Liver (tissue), 3 donors: ENCODE results near the gene ZBTB47.

Source experiments
- GABPA ChIP-seq, 2 donors: IDR thresholded peaks in 1 of 2; conservative IDR thresholded peaks in 1 of 2; 2 replicates each; pipeline ENCODE4 v1.6.1; 2016; ENCODE audit warnings: antibody characterized with exemption in 2 of 2, mild to moderate bottlenecking in 1 of 2, moderate library complexity in 1 of 2
- JUND ChIP-seq, 2 donors: IDR thresholded peaks; 2 replicates each; pipeline ENCODE4 v1.6.1; 2016; ENCODE audit warnings: antibody characterized with exemption in 2 of 2
- TAF1 ChIP-seq: conservative IDR thresholded peaks from 2 replicates; pipeline ENCODE4 v1.6.1; 2016; ENCODE audit warnings: antibody characterized with exemption, mild to moderate bottlenecking
- YY1 ChIP-seq: IDR thresholded peaks from 2 replicates; pipeline ENCODE4 v1.6.1; 2016; ENCODE audit warnings: antibody characterized with exemption, mild to moderate bottlenecking
- TF ChIP-seq, protein P1 (sequence below): fragments of 150-350 bp; IDR thresholded peaks from 2 replicates; pipeline ENCODE4 v1.5.1; 2017; ENCODE audit warnings: improper control_type of control experiment, low read depth, low read length; ENCODE audit not compliant: missing input control
- TF ChIP-seq, protein P2 (sequence below): IDR thresholded peaks from 2 replicates; pipeline ENCODE4 v1.6.1; 2016; ENCODE audit warnings: antibody characterized with exemption
- TF ChIP-seq, protein P3 (sequence below): IDR thresholded peaks from 2 replicates; pipeline ENCODE4 v1.6.1; 2016; ENCODE audit warnings: antibody characterized with exemption, mild to moderate bottlenecking
- donor health status: healthy.
- donor health status: healthy.

DNA sequence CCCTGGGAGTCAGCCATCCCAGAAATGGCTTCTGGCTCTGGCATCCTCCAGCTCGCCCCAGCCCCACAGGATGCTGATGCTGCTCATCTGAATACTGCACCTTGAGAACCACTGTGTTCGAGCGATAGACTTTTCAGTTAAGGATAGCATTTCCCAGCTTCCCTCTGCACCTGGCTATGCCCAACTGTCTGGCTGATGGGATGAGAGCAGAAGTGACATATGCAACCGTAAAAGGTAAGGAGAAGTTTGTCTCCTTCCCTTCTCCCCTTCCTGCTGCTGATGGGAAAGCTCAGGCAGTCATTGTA, 58.8 kb downstream of the ZBTB47 start:
- TF ChIP-seq, protein P1, sequence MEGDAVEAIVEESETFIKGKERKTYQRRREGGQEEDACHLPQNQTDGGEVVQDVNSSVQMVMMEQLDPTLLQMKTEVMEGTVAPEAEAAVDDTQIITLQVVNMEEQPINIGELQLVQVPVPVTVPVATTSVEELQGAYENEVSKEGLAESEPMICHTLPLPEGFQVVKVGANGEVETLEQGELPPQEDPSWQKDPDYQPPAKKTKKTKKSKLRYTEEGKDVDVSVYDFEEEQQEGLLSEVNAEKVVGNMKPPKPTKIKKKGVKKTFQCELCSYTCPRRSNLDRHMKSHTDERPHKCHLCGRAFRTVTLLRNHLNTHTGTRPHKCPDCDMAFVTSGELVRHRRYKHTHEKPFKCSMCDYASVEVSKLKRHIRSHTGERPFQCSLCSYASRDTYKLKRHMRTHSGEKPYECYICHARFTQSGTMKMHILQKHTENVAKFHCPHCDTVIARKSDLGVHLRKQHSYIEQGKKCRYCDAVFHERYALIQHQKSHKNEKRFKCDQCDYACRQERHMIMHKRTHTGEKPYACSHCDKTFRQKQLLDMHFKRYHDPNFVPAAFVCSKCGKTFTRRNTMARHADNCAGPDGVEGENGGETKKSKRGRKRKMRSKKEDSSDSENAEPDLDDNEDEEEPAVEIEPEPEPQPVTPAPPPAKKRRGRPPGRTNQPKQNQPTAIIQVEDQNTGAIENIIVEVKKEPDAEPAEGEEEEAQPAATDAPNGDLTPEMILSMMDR = no peak
- TF ChIP-seq, protein P2, sequence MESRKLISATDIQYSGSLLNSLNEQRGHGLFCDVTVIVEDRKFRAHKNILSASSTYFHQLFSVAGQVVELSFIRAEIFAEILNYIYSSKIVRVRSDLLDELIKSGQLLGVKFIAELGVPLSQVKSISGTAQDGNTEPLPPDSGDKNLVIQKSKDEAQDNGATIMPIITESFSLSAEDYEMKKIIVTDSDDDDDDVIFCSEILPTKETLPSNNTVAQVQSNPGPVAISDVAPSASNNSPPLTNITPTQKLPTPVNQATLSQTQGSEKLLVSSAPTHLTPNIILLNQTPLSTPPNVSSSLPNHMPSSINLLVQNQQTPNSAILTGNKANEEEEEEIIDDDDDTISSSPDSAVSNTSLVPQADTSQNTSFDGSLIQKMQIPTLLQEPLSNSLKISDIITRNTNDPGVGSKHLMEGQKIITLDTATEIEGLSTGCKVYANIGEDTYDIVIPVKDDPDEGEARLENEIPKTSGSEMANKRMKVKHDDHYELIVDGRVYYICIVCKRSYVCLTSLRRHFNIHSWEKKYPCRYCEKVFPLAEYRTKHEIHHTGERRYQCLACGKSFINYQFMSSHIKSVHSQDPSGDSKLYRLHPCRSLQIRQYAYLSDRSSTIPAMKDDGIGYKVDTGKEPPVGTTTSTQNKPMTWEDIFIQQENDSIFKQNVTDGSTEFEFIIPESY = no peak
- TF ChIP-seq GABPA (IDR thresholded peaks at IDR 0.05 in 1 of 2, conservative IDR thresholded peaks at IDR 0.05 in 1 of 2) = no peak
- TF ChIP-seq, protein P3, sequence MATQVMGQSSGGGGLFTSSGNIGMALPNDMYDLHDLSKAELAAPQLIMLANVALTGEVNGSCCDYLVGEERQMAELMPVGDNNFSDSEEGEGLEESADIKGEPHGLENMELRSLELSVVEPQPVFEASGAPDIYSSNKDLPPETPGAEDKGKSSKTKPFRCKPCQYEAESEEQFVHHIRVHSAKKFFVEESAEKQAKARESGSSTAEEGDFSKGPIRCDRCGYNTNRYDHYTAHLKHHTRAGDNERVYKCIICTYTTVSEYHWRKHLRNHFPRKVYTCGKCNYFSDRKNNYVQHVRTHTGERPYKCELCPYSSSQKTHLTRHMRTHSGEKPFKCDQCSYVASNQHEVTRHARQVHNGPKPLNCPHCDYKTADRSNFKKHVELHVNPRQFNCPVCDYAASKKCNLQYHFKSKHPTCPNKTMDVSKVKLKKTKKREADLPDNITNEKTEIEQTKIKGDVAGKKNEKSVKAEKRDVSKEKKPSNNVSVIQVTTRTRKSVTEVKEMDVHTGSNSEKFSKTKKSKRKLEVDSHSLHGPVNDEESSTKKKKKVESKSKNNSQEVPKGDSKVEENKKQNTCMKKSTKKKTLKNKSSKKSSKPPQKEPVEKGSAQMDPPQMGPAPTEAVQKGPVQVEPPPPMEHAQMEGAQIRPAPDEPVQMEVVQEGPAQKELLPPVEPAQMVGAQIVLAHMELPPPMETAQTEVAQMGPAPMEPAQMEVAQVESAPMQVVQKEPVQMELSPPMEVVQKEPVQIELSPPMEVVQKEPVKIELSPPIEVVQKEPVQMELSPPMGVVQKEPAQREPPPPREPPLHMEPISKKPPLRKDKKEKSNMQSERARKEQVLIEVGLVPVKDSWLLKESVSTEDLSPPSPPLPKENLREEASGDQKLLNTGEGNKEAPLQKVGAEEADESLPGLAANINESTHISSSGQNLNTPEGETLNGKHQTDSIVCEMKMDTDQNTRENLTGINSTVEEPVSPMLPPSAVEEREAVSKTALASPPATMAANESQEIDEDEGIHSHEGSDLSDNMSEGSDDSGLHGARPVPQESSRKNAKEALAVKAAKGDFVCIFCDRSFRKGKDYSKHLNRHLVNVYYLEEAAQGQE = no peak
- TF ChIP-seq TAF1 = no peak
- no peak for TF ChIP-seq YY1
- no peak for TF ChIP-seq JUND (IDR thresholded peaks at IDR 0.05)
